Activated naive CD4-positive, alpha-beta T cell treated with anti-CD3 and anti-CD28 coated beads, Interleukin-2, amount 50 U/mL, for 16 hours (primary cell): ENCODE measurements around the gene PEX19.

ENCODE experiments used
- DNase-seq: peaks from one replicate; pipeline ENCODE4 v3.0.0-alpha.2; 2020

The PEX19 gene

GRCh38 chr1:160277330-160277729 lies 7.6 kb downstream of the PEX19 start:
- DNase-seq = no peak

GRCh38 chr1:160271025-160271424 lies 13.9 kb downstream of the PEX19 start:
- no peak for DNase-seq

- no peak for DNase-seq
Observed at GRCh38 chr1:160267284-160267991, 17.5 kb downstream of the PEX19 start.

- DNase-seq = no peak
Observed at GRCh38 chr1:160264795-160265307, 20.1 kb downstream of the PEX19 start.

GRCh38 chr1:160261893-160262794 lies 22.8 kb downstream of the PEX19 start, which contains the start of gene DCAF8:
TSS of gene DCAF8 (minus strand) at chr1:160262549. CDS start at chr1:160244008, 18,541 bp downstream.
- peak; percentile 98 for DNase-seq

- peak; percentile 75 for DNase-seq
Observed at GRCh38 chr1:160261556-160261892, 23.4 kb downstream of the PEX19 start.

- no peak for DNase-seq
Observed at GRCh38 chr1:160260406-160261382, 24.2 kb downstream of the PEX19 start.

GRCh38 chr1:160258177-160258798 lies 26.6 kb downstream of the PEX19 start:
- no peak for DNase-seq

- no peak for DNase-seq
Observed at GRCh38 chr1:160257411-160258015, 27.4 kb downstream of the PEX19 start.

GRCh38 chr1:160256396-160257046 lies 28.4 kb downstream of the PEX19 start:
- DNase-seq = no peak

GRCh38 chr1:160255781-160256300 lies 29.1 kb downstream of the PEX19 start:
- no peak for DNase-seq

GRCh38 chr1:160251687-160252526 lies 33.0 kb downstream of the PEX19 start:
- DNase-seq = peak; percentile 61

- DNase-seq = no peak
Observed at GRCh38 chr1:160251011-160251410, 33.9 kb downstream of the PEX19 start.

GRCh38 chr1:160247053-160247452 lies 37.9 kb downstream of the PEX19 start:
- no peak for DNase-seq

- no peak for DNase-seq
Observed at GRCh38 chr1:160245434-160245833, 39.5 kb downstream of the PEX19 start.

GRCh38 chr1:160244209-160244608 lies 40.7 kb downstream of the PEX19 start:
- no peak for DNase-seq

GRCh38 chr1:160243767-160244166 lies 41.2 kb downstream of the PEX19 start:
- DNase-seq = no peak

GRCh38 chr1:160239582-160240299 lies 45.2 kb downstream of the PEX19 start:
- DNase-seq = no peak

GRCh38 chr1:160238408-160238807 lies 46.5 kb downstream of the PEX19 start:
- no peak for DNase-seq
